ENCODE data around the gene PADI4. TPM values are rescaled to one million over a fixed set of nuclear protein-coding genes. Genes with fewer than 3 reads are reported as not detected.

Gene PADI4
- total and polyA plus RNA-seq, 2 of the 8 experiments (the other 6 are each of a cell fraction or from before 2014, with no cell fraction given) = 0.29 TPM; not detected in 1

- Histone ChIP-seq H3K27ac (ENCODE audit: low read depth, low read length) (no peak overlapping the region), H4K91ac (replicated peaks; ENCODE audit: insufficient read length, low read length) (no peak overlapping the region), H3K4me1 (replicated peaks in 1 of 4; ENCODE audit: control insufficient read depth in 3 of 4, insufficient read depth in 4 of 4, low read length in 3 of 4) (peaks cover 0 to 13% (median 4%) of the 10 kb centered on the region in 4 experiments; a peak in 4 of 7 replicates), H2AFZ (ENCODE audit: low read length) (no peak overlapping the region), H2AK5ac (ENCODE audit: low read depth, low read length) (no peak overlapping the region), H2BK12ac (ENCODE audit: low read depth, low read length) (no peak overlapping the region), H2BK15ac (ENCODE audit: low read length) (no peak overlapping the region), H3K4me3 (ENCODE audit: extremely low read depth in 1 of 4, insufficient read depth in 2 of 4, low read depth in 3 of 4, low read length in 4 of 4) (no peak overlapping the region), H4K20me1 (replicated peaks in 1 of 2; ENCODE audit: control insufficient read depth in 1 of 2, insufficient read depth in 2 of 2, low read length in 2 of 2) (peaks cover 1 to 5% of the 10 kb centered on the region in 2 experiments), H2BK20ac (ENCODE audit: low read length) (no peak overlapping the region), H4K5ac (ENCODE audit: insufficient read length, low read depth, low read length) (no peak overlapping the region), H3K27me3 (replicated peaks in 1 of 4; ENCODE audit: control insufficient read depth in 3 of 4, extremely low read depth in 1 of 4, insufficient read depth in 3 of 4, low read length in 3 of 4) (no peaks in the 10 kb centered on the region), H3K79me2 (ENCODE audit: control insufficient read depth in 1 of 2, insufficient read depth in 2 of 2, low read length in 2 of 2) (no peaks in the 10 kb centered on the region), H2BK5ac (ENCODE audit: low read depth, low read length) (no peak overlapping the region), H3K36me3 (ENCODE audit: control insufficient read depth in 2 of 4, insufficient read depth in 4 of 4, low read length in 3 of 4) (peaks cover 2 to 9% (median 6%) of the 10 kb centered on the region in 4 experiments; a peak in 5 of 8 replicates), H4K8ac (ENCODE audit: extremely low read depth, insufficient read depth, low read length) (no peak overlapping the region), H3K18ac (ENCODE audit: extremely low read depth, low read length) (no peak overlapping the region), H3K56ac (replicated peaks; ENCODE audit: insufficient read length, low read depth, low read length) (no peak overlapping the region), H2BK120ac (replicated peaks; ENCODE audit: low read depth, low read length) (no peak overlapping the region), H3K23me2 (ENCODE audit: low read depth, low read length) (no peaks in the 10 kb centered on the region), H3K9ac (replicated peaks in 1 of 4; ENCODE audit: extremely low read depth in 1 of 4, low read depth in 3 of 4, low read length in 3 of 4) (no peak overlapping the region), H3K23ac (ENCODE audit: insufficient read length) (no peak overlapping the region), H3K4me2 (ENCODE audit: insufficient read depth in 1 of 2, low read depth in 2 of 2, low read length in 2 of 2) (no peak overlapping the region), H3K9me3 (ENCODE audit: insufficient read depth in 2 of 2, low read depth in 1 of 2, low read length in 1 of 2) (no peaks in the 10 kb centered on the region), H3K79me1 (ENCODE audit: low read depth, low read length) (no peaks in the 10 kb centered on the region; the same call in 1 of the 2 replicates), H3K4ac (replicated peaks; ENCODE audit: insufficient read length, low read depth, low read length) (no peak overlapping the region), H3K14ac (ENCODE audit: insufficient read length) (no peak overlapping the region)
- POLR2A ChIA-PET (ENCODE audit: partially characterized antibody) = interaction anchor here (0.7 to 10.0 kb wide), 7 partner anchors 10 to 33 kb away, joined by 3 to 116 read pairs (median 5); partner anchors contain the start of gene RCC2
- FAIRE-seq (no peak), DNase-seq (ENCODE audit: low read depth in 1 of 2, low spot score in 2 of 2) (no peak)
- 71% methylated on average over 3 of the region's 3 CpGs; no CpG with 5 or more reads in 1 of the 2 experiments for WGBS, 2 experiments (ENCODE audit: extremely low coverage in 1 of 2, insufficient coverage in 1 of 2, insufficient read length in 1 of 2, insufficient replicate concordance in 2 of 2, low coverage in 1 of 2, low lambda C conversion rate in 2 of 2, missing lambda C conversion rate in 1 of 2)
- CTCF ChIA-PET (ENCODE audit: partially characterized antibody) = interaction anchor here (0.6 to 5.2 kb wide), 13 partner anchors 10 to 342 kb away, joined by 3 to 19 read pairs (median 4); partner anchors contain the start of gene PADI6
Observed at GRCh38 chr1:17403081-17403480, 95.1 kb downstream of the PADI4 start.

Data from H1 (cell line).